ENCODE measurements around the gene ST8SIA2. TPM values are rescaled to one million over a fixed set of nuclear protein-coding genes. Genes with fewer than 3 reads are reported as not detected.

ST8SIA2 gene
- polyA plus RNA-seq, 1 of the 3 experiments (the other 2 are of a cell fraction) = 0.05 TPM

- H2AFZ ChIP-seq (ENCODE audit: low read depth) = no peak overlapping the region
- H3K9ac ChIP-seq = no peak overlapping the region
- H3K9me3 ChIP-seq = no peaks in the 10 kb centered on the region; the same call in 1 of the 2 replicates
- TF ChIP-seq GATA2 (CRISPR knock-in tag; IDR thresholded peaks at IDR 0.05) (no peak), TEAD4 (IDR thresholded peaks at IDR 0.05; ENCODE audit: borderline replicate concordance, insufficient read depth) (no peak), FOXJ3 (CRISPR knock-in tag; IDR thresholded peaks at IDR 0.05) (no peak), SMC3 (IDR thresholded peaks at IDR 0.05; ENCODE audit: low read depth, low read length) (no peak), MAX (IDR thresholded peaks at IDR 0.05; ENCODE audit: low read depth) (no peak), MEF2A (IDR thresholded peaks at IDR 0.05; ENCODE audit: borderline replicate concordance, low read depth) (no peak), CHD2 (IDR thresholded peaks at IDR 0.05; ENCODE audit: low read length, partially characterized antibody) (no peak), ZBTB33 (IDR thresholded peaks at IDR 0.05; ENCODE audit: borderline replicate concordance, low read depth) (no peak), USF2 (IDR thresholded peaks at IDR 0.05; ENCODE audit: borderline replicate concordance, low read depth, low read length) (no peak), YY1 (IDR thresholded peaks at IDR 0.05; ENCODE audit: low read depth) (no peak), CTCF (IDR thresholded peaks at IDR 0.05) (no peak), REST (IDR thresholded peaks at IDR 0.05; ENCODE audit: low read depth, low read length) (no peak), TCF12 (IDR thresholded peaks at IDR 0.05) (no peak), GABPA (IDR thresholded peaks at IDR 0.05; ENCODE audit: low read depth) (no peak), EP300 (IDR thresholded peaks at IDR 0.05; ENCODE audit: borderline replicate concordance in 1 of 2, low read depth in 1 of 2, low read length in 1 of 2) (no peak), SIN3A (IDR thresholded peaks at IDR 0.05; ENCODE audit: borderline replicate concordance, low read depth, low read length) (no peak), ELF1 (IDR thresholded peaks at IDR 0.05) (no peak)
- H3K4me3 ChIP-seq (ENCODE audit: low read depth in 2 of 2, low read length in 1 of 2) = no peak overlapping the region
- no peaks in the 10 kb centered on the region for H3K36me3 ChIP-seq (replicated peaks in 1 of 2; ENCODE audit: control insufficient read depth in 1 of 2, insufficient read depth in 2 of 2, low read length in 1 of 2)
- WGBS (ENCODE audit: low lambda C conversion rate) = 35% methylated on average over 5 of the region's 5 CpGs
- DNase-seq = no peak
- peaks cover 0 to 3% of the 10 kb centered on the region in 2 experiments; a peak in 1 of 4 replicates for H3K4me1 ChIP-seq (ENCODE audit: control insufficient read depth in 1 of 2, insufficient read depth in 2 of 2, low read depth in 1 of 2, low read length in 1 of 2)
- no peak overlapping the region for H3K27ac ChIP-seq (ENCODE audit: low read depth in 2 of 2, low read length in 1 of 2)
- ChIA-PET CTCF (interaction anchor here (1.0 to 1.4 kb wide), 2 partner anchors 18 to 348 kb away, joined by 3 read pairs; no protein-coding TSS in a partner anchor), POLR2A (no interaction called here)
- no peaks in the 10 kb centered on the region for H3K9me2 ChIP-seq
- no peaks in the 10 kb centered on the region for H3F3A ChIP-seq (replicated peaks; ENCODE audit: insufficient read depth)
- H3K27me3 ChIP-seq (ENCODE audit: insufficient read depth) = no peaks in the 10 kb centered on the region
- no peak overlapping the region for H3K4me2 ChIP-seq
- no peaks in the 10 kb centered on the region for H3K79me2 ChIP-seq (ENCODE audit: insufficient read depth)
- H4K20me1 ChIP-seq (ENCODE audit: insufficient read depth) = no peaks in the 10 kb centered on the region
These were observed 27.3 kb upstream of the ST8SIA2 start for GRCh38 chr15:92366381-92366780.
